NCI-H226 (cell line): ENCODE data around the gene ACAD9.
"Not testable (repeated sequence)": the region's sequence is repeated elsewhere in the genome, so short reads cannot be mapped to it uniquely, and the experiment has no call there.

ENCODE experiments used
- DNase-seq: peaks from one replicate; pipeline ENCODE4 v3.0.0-alpha.2; 2015

ACAD9 gene

DNA sequence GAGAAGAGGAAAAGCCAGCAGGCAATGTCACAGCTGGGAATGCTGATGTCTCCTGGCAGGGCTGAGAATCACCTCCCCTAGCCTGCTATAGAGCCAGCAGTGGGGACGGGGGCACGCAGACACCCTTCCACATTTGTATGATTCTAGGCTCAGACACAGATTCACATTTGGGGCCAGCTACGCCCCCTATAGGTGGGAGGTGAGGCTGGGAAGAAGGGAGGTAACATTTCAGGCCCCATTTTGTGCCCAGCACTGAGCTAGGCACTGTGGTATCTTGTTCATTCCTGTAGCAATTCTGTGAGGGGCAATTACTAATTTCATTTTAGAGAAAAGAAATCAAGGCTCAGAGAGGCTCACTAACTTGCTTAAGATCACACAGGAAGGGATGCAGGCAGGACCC lies 15.9 kb upstream of the ACAD9 start:
- DNase-seq, result no peak

DNA sequence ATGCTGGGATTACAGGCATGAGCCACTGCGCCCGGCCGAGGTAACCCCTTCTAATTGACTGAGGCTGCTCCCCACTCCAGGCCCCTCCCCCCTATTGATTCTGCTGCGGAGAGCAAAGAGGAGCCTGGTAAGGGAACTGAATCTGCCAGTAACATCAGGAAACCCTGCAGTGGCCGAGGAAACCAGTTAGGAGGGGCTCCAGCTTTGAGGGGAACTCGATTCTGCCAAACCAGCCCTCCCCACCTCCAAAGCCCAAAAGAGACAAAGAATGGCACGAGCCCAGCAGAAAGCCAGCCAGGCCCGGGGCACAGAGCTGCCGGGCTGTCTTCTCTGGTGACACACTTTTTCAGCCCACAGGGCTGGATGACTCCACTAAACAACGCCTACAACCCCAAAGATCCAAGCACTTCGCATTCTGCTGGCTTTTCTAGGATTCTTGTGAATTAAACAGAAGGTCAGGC lies 15.0 kb upstream of the ACAD9 start:
- no peak for DNase-seq

DNA sequence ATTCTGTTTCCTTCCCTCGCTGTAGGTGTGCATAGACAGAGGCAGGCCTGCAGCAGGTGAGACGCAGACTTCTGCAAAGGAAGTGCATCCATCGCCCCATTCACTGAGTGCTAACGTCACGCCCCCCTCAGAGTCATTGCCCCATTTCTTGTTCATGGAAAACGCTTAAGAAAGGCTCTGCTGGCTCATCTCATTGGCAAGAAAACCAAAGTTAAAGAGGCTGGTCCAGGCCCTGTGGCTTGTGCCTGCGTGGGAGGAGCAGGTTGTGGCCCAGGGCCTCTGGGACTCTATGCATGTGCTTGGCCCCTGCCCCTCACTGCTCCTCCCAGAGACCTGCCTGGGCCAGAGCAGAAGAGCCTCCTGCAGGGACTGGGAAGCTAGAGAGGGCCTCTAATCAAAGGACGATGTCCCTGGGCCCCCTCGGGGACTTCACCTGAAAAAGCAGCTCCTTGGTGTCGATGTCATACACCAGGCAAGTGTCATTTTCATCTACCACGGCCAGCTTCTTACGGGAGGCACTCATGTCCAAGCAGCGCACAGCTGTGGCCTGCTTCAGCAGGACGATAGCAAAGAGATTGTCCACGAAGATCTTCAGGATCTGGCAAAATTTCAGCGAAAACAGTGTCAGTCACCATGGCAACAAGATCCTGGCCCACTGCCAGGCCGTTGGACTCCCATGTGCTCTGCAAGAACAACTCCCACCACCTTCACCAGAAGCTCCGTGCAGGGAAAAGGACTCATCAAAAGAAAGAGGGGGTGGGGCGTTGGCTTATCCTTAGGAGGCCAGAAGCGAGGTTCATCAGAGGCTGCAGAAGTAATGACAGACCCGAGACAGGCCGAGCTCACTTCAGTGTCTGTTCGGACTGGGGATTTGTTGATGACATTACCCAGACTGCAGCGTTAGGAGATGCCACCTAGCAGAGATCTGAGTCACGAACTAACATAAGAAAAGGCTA lies 14.3 kb upstream of the ACAD9 start:
- DNase-seq, result not testable (repeated sequence)

DNA sequence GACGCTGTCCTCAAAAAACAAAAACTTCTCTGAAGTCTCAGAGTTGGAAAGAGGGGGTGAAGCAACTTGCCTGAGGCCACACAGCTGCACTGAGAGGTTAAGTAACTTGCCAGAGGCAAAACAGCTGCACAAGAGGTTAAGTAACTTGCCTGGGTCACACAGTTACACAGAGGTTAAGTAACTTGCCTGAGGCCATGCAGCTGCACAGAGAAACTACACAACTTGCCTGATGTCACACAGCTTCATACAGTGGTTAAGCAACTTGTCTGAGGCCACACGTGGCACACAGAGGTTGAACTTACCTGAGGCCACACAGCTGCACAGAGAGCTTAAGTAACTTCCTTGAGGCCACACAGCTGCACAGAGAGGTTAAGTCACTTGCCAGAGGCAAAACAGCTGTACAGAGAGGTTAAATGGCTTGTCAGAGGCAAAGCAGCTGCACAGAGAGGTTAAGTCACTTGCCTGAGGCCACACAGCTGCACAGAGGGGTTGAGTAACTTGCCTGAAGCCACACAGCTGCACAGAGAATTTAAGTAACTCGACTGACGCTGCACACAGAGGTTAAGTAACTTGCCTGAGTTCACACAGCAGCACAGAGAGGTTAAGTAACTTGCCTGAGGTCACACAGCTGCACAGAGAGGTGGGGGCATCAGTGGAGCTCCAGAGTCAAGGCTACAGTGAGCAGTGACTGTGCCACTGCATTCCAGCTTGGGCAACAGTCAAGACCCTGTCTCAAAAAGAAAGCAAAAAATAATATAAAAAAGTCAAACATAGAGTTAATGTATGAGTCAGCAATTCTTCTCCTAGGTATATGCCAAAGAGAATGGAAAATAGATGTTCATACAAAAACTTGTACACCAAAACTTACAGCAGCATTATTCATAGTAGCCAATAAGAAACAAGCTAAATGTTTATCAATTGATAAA lies 12.0 kb upstream of the ACAD9 start:
- no peak for DNase-seq

DNA sequence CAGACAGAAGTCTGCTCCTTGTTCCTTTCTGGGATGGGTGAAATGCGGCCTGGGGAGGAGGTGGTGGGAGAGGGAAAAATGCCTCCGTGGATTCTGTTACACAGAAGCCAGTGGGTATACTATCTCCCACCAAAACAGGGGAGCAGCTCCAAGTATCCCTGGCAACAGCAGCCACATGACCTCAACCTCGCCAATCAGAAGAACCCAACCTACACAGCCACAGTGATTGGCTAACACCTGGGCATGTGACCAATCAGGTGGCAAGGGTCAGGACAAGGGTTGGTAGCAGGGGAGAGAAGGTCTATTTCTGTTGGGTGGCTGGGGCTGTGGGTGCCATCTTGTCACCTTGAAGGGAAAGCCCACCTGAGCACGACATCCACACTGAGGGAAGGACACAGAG lies 9.1 kb upstream of the ACAD9 start:
- DNase-seq, result no peak

DNA sequence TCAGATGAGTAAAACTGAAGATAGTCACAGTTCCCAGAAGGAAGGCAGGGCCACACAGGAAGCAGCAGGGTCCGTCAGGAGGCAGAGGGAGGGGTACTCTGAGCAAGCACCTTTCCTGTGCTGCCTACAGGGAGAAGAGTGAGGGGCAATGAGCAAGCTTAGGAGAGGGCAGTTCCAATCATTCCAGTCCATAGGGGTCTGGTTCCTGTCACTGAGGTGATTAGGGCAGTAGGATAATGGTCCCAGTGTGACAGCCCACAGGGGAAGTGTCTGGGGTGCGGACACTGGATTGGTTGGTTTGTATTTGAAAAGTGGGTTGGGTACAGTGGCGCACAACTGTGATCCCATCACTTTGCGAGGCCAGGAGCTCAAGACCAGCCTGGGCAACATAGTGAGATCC lies 7.1 kb upstream of the ACAD9 start:
- DNase-seq, result no peak

DNA sequence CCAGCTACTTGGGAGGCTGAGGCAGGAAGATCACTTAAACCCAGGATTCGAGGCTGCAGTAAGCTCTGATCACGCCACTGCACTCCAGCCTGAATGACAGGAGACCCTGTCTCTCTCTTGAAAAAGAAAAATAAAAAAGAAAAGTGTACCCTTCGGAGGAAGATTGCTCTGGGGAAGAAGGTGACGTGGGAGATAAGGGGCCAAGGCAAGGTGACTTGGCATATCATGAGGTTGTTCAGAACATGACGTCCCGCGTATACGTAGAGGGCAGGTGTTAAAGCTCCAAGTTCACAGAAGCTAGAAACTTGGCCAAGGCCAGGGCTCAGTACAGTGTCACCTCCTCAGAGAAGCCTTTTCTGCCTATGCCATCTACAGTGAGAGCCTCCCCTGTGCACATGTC lies 6.7 kb upstream of the ACAD9 start:
- no peak for DNase-seq

DNA sequence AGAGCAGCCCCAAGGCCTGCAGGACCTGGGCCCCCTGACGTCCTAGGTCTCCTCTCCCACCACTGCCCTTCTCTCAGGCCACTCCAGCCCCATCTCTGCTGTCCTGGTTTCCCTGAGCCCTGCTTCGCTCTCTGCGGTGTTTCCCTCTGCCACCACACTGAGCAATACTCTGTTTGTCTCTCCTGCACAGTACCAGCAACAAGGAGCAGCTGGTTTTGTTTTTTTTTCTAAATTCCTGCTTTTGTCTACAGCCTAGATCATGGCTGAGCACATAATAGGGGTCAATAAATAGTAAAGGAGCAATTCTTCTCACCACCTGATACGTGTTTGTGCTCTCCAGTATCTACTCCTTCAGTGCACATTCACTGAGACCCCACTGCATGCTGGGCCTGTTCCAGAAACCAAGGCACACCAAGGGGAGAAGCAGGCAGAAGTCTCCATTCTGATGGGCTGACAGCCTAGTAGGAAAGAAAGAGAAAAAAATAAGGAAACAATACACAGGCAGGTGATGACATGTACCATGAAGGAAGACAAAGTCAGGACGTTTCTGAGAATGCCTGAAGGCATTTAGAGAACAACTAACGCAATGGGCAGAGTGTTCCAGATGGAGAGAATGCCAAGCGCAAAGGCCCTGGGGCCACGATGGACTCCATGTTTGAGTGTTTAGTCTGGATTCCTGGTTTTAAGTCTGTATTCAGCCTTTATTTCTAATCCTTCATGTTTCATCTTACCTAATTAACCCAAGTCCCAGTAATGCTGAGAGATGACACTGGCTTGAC lies 6.0 kb upstream of the ACAD9 start:
- no peak for DNase-seq

DNA sequence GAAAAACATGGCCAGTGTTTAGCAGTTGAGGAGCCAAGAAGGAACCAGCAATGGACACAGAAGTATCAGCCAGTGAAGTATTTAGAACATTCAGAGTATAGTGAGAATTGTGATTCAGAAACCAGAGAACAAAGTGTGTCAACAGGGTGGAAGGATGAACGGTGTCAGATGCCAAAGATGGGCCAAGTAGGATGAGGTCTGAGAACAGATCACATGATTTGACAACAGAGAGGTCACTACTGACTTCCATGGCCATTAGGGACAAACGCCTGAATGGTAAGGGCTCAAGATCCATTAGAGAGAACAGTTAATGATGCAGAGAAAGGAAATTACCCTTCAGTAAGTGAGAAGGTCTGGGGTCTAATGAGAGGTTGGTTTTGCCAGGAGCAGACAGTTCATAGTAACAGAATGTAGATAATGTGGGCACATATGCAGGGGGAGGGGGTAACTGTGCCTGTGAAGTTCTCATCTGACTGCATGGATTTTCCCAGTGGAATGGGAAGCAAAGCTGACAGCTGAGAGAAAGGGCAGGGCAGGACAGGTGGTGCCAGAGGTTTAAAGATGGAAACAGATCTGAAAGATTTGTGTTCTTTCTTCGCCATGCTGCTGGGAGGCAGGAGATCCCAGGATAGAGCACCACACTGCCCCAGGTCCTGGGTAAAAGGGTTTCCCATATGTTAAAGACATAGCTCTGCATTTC lies 4.8 kb upstream of the ACAD9 start:
- no peak for DNase-seq

DNA sequence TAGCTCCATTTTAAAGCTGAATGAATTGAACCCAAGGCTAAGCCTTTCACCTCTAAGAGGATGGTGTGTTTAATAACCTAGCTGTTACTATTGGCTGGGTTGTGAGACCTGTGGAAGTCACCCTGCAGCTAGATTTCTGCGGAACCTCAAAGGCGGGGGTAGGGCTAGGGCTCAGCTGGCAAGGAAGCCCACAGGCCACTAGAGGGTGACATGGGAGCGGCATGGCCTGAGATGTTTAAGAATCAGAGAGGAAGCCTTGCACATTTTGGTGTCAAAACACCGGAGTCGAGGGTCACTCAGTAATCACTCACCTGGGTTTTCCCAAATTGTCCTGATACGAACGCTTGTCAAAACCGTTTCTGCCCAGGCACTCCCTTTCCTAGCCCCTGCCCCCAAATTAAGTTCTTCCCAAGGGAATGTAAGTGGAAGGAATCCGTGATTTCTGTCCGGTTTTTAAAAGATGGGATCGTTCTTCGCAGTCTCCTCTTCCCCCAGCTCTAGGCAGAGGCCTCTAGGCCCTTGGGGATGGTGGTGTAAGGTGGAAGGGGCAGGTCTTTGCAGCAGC lies 3.8 kb upstream of the ACAD9 start:
- no peak for DNase-seq

DNA sequence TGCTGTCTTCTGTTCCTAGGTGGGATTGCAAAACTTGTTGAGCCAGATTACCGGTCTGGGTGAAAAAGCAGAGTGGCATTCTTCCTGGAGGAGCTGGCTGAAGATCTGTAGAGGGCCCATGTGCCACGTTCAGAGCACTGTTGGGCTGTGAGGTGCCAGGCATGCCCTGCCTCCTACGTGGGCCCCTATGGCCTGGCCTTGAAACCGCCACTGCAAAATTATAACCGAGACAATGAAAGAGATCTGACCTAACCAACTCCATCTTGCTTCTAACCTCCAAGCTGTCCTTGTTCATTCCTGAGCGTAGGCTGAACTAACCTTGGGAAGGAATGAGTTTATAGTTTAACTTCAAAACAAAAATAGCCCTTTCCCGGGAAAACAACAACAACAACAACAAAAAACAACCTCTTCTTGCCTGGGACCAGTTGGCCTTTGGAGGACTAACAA lies 1.4 kb upstream of the ACAD9 start:
- no peak for DNase-seq

DNA sequence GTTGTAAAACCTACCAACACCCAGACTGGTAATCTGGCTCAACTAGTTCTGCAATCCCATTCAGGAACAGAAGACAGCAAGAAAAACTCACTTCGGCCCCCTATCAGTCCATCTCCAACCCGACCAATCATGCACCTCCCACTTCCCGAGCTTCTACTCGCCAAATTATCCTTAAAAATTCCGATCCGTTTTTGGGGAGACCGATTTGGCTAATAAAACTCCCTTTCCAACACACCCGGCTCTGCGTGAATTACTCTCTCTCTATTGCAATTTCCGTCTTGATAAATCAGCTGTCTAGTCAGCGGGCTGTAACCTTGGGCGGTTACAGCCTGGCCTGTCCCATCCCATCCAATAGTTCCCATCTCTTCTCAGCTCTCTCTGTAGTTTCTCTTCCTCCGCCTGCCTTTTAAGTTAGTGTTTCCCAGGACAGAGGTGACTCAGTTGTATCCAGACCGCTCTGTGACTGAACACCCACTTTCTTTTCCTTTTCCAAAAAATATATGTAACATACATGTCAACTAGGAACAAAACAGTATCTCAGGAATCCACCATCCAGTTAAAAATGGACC lies 780 bp upstream of the ACAD9 start:
- DNase-seq, result peak; percentile 37

DNA sequence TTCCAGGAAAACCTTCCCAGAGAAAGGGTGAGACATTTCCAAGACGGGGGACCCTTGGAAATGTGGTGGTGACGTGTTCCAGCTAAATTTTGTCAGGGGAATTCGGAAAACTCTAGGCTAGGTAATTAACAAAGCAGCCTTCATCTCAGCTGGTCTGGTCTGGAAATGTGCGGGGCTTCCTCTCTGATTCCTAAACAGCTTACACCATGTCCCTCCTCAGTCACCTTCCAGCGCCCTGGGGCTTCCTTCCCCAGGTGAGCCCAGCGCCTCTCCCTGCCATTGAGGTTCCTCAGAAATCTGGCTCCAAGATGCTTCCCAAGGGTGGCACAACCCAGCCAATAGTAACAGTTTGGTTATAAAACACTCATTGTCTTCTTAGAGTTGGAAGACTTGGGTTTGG lies 571 bp downstream of the ACAD9 start:
- no peak for DNase-seq

DNA sequence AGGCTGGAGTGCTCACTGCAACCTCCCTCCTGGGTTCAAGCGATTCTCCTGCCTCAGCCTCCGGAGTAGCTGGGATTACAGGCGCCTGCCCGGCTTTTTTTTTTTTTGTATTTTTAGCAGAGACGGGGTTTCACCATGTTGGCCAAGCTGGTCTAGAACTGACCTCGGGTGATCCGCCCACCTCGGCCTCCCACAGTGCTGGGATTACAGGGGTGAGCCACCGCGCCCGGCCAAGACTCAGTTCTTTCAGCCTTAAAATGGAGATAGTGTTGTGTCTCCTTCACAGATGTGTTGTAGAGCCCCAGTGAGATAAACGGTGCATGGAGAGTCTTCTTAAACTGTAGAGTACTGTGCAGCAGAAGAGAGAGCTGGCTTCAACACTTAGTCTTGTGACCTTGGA lies 1.0 kb downstream of the ACAD9 start:
- not testable (repeated sequence) for DNase-seq

DNA sequence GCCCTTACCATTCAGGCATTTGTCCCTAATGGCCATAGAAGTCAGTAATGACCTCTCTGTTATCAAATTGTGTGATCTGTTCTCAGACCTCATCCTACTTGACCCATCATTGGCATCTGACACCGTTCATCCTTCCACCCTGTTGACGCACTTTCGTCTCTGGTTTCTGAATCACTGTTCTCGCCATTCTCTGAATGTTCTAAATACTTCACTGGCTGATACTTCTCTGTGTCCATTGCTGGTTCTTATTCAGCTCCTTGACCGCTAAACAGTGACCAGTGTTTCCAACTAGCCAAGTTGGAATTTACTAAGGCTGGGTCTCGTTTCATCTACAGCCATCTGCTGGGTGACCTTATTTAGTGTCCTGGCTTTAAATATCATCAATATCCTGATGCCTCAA lies 2.2 kb downstream of the ACAD9 start:
- DNase-seq, result no peak

DNA sequence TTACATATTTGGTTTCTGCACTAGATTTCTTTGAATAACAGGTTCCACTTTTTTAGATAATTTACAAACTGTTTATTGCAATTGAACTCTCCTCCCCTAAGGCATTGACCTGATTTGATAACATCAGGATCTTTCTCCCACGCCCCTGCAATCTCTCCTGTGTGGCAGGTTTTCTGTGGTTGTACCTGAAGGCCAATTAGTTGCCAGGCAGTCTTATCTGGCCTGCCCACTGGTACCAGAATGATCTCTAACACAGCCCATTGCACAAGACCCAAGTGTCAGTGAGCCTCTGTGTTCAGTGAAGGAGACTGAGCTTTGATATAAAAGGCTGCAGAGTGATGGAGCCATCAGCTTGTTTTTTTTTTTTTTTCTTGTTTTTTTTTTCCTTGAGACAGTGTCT lies 3.3 kb downstream of the ACAD9 start:
- DNase-seq, result no peak

DNA sequence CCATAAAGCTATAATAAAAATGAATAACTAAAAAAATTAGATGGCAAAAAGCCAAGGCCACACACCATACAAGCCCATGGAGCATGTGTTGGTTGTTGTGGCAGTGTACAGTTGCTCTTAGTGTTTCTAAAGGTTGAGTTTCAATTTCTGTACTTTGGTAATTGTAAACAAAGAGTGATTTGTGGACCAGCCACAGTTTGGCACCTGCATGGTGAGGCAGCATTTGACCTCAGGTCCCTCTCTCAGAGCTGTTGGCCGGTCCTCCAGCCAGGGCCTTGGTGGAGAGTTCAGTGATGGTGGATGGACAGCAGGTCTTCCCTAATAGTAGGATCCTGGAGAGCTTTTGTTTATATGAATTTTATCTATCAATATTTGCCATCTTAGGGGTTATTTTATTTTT lies 5.6 kb downstream of the ACAD9 start:
- DNase-seq, result no peak

DNA sequence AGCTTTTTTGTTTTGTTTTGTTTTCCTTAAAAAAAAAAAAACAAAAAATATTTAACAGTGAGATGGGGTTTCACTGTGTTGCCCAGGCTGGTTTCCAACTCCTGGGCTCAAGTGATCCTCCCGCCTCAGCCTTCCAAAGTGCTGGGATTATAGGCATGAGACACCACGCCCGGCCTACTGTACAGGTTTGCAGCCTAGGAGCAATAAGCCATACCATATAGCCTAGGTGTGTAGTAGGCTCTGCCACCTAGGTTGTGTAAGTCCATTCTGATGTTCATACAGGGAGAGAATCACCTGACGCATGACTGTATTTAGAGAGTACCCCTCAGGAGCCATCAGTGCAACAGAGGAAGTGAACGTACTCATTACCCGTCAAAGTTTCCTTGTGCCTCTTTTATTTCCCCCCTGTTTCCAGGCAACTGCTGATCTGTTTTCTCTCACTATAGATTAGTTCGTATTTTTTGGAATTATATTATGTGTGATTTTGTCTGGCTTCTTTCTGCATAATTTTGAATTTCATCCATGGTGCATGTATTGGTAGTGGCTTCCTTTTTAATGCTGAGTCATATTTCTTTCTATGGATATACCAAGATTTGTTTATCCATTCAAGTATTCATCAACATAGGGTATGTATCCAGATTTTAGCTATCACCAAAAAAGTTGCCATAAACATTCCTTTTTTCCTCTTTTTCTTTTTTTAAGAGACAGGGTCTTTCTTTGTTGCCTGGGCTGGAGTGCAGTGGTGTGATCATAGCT lies 9.9 kb downstream of the ACAD9 start:
- DNase-seq, result no peak

DNA sequence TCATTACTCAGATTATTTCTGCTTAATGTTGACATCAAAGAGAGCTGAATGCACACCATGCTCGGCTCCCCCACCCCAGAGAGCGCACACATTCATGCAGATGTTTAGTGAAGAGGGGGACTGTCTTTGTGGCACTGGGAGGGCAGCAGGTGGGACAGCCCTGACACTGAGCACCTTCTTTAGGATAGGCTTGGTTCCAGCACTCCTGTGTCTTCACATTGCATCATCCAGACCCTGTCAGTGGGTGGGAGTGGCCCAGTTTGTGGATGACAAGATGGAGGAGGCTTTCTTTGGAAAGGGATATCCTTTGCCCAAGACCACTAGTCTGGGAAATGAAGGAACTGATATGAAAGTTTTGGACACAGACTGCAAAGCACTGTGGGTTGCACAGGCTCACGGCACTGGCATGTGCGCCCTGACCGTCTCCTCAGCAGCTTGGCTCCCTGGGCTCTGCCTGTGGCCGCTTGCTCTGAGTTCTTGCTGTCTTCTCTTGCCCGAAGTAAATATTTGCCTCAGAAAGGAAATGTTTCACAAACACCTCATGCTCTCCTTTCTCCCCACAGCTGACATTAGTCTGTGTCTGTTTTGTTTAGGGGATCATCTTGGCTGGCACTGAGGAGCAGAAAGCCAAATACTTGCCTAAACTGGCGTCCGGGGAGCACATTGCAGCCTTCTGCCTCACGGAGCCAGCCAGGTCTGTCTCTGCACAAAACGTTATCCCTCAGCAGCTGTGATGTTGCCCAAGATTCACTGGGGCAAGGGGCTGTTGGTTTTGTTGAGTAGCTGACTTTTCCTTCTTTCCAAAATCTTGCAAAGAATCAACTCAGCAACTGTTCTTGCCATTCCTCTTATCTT lies 16.6 kb downstream of the ACAD9 start:
- DNase-seq, result no peak

DNA sequence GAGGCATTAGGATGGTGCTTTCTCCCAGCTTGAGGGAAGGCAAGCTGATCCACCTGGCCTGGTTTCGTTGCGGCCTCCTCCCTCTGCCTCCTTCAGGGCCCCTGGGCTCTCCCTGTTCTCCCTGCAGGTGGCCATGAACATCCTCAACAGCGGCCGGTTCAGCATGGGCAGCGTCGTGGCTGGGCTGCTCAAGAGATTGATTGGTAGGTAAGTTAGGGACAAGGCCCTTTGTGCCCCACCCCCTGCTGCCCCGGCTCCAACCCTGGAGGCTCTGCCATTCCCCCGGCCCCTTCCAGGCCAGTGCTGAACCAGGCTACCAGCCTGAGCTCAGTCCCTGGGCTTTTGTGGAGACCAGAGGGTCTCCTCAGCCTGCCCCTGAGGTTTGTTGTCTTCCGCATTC lies 23.0 kb downstream of the ACAD9 start:
- no peak for DNase-seq
